CD14-positive monocyte (primary cell): Measurements from ENCODE around the gene ATXN1. TPM values are rescaled to one million over a fixed set of nuclear protein-coding genes. Genes with fewer than 3 reads are reported as not detected.

Experiments used
- DNase-seq, 3 donors: peaks; one replicate each; pipeline ENCODE4 v3.0.0-alpha.2; 2011 to 2022
- H2AFZ ChIP-seq: 2 replicates; pipeline ENCODE4 v1.6.0; 2012; ENCODE audit warnings: mild to moderate bottlenecking, low read depth, low read length, inconsistent platforms; ENCODE audit not compliant: insufficient read depth, poor library complexity, severe bottlenecking
- H3K27ac ChIP-seq, 2 donors: 1 replicate in 1 of 2; 2 replicates in 1 of 2; pipeline ENCODE4 v1.5.1; 2012 to 2013; ENCODE audit warnings: low read length in 2 of 2, control low read depth in 1 of 2, inconsistent platforms in 1 of 2, low read depth in 1 of 2, mild to moderate bottlenecking in 1 of 2
- H3K27me3 ChIP-seq, 2 donors: one replicate each; pipeline versions ENCODE4 v1.6.0 to v1.6.1; 2011 to 2013; ENCODE audit warnings: low read length in 2 of 2; ENCODE audit not compliant: control insufficient read depth in 2 of 2, insufficient read depth in 2 of 2
- H3K36me3 ChIP-seq, 2 donors: replicated peaks in 1 of 2; 1 replicate in 1 of 2; 2 replicates in 1 of 2; pipeline versions ENCODE4 v1.5.1 to v1.6.1; 2012 to 2013; ENCODE audit warnings: low read length in 2 of 2, control low read depth in 1 of 2, inconsistent platforms in 1 of 2, mild to moderate bottlenecking in 1 of 2; ENCODE audit not compliant: insufficient read depth in 2 of 2, control insufficient read depth in 1 of 2
- H3K4me1 ChIP-seq, 2 donors: 1 replicate in 1 of 2; 2 replicates in 1 of 2; pipeline versions ENCODE4 v1.5.1 to v1.6.1; 2012 to 2013; ENCODE audit warnings: low read length in 2 of 2, control low read depth in 1 of 2, inconsistent platforms in 1 of 2, mild to moderate bottlenecking in 1 of 2, moderate library complexity in 1 of 2; ENCODE audit not compliant: insufficient read depth in 2 of 2, control insufficient read depth in 1 of 2
- H3K4me2 ChIP-seq: replicated peaks from 2 replicates; pipeline ENCODE3; 2012; ENCODE audit warnings: low read length, moderate library complexity, mild to moderate bottlenecking; ENCODE audit not compliant: poor library complexity, severe bottlenecking; ENCODE audit errors: extremely low read depth
- H3K4me3 ChIP-seq, 3 experiments: fragments of 200-600 bp in 1 of 3; sonication (generic) in 1 of 3; replicated peaks in 1 of 3; 1 replicate in 2 of 3; 2 replicates in 1 of 3; pipeline ENCODE4 v1.5.1; 2011 to 2013; ENCODE audit warnings: low read length in 3 of 3, mild to moderate bottlenecking in 3 of 3, control low read depth in 2 of 3, low read depth in 2 of 3, inconsistent platforms in 1 of 3, moderate library complexity in 1 of 3
- H3K79me2 ChIP-seq: 2 replicates; pipeline ENCODE4 v1.6.0; 2012; ENCODE audit warnings: mild to moderate bottlenecking, control low read depth, inconsistent platforms, low read length, moderate library complexity; ENCODE audit not compliant: insufficient read depth
- H3K9ac ChIP-seq: 2 replicates; pipeline ENCODE4 v1.6.0; 2017; ENCODE audit warnings: low read length, mild to moderate bottlenecking; ENCODE audit not compliant: insufficient read depth, poor library complexity, severe bottlenecking
- H3K9me3 ChIP-seq, 2 donors: replicated peaks in 1 of 2; 1 replicate in 1 of 2; 2 replicates in 1 of 2; pipeline versions ENCODE4 v1.5.1 to v1.6.1; 2012 to 2013; ENCODE audit warnings: low read length in 2 of 2, control low read depth in 1 of 2; ENCODE audit not compliant: control insufficient read depth in 1 of 2, insufficient read depth in 1 of 2
- H4K20me1 ChIP-seq: 2 replicates; pipeline ENCODE4 v1.6.0; 2012; ENCODE audit warnings: mild to moderate bottlenecking, low read length, control low read depth, moderate library complexity; ENCODE audit not compliant: insufficient read depth
- H3K27ac Mint-ChIP-seq, 7 donors: one replicate each; pipeline ENCODE4 v1.8.0; 2020; ENCODE audit warnings: mild to moderate bottlenecking in 7 of 7, mixed read lengths in 7 of 7, moderate library complexity in 6 of 7, inconsistent platforms in 2 of 7
- H3K27me3 Mint-ChIP-seq, 3 donors: one replicate each; pipeline ENCODE4 v1.8.0; 2021 to 2022; ENCODE audit warnings: low read depth in 3 of 3, mild to moderate bottlenecking in 3 of 3, mixed read lengths in 3 of 3, moderate library complexity in 3 of 3, inconsistent platforms in 1 of 3
- H3K36me3 Mint-ChIP-seq, 2 donors: one replicate each; pipeline ENCODE4 v1.8.0; 2020; ENCODE audit warnings: mixed read lengths in 2 of 2, inconsistent platforms in 1 of 2, mild to moderate bottlenecking in 1 of 2
- H3K4me1 Mint-ChIP-seq: one replicate; pipeline ENCODE4 v1.8.0; 2020; ENCODE audit warnings: mild to moderate bottlenecking, mixed read lengths
- H3K4me3 Mint-ChIP-seq, 2 donors: one replicate each; pipeline ENCODE4 v1.8.0; 2020; ENCODE audit warnings: mild to moderate bottlenecking in 2 of 2, mixed read lengths in 2 of 2, moderate library complexity in 1 of 2
- H3K9me3 Mint-ChIP-seq, 7 donors: one replicate each; pipeline ENCODE4 v1.8.0; 2020 to 2022; ENCODE audit warnings: mixed read lengths in 7 of 7, mild to moderate bottlenecking in 6 of 7, moderate library complexity in 6 of 7, inconsistent platforms in 2 of 7
- CTCF ChIP-seq: fragments of 200-600 bp; IDR thresholded peaks from one replicate; pipeline ENCODE4 v1.8.0; 2022; ENCODE audit warnings: antibody characterized with exemption, mild to moderate bottlenecking
- WGBS: methylation state at CpG from one replicate; pipeline ENCODE4 v1.1.5; 2013; ENCODE audit warnings: missing lambda C conversion rate; ENCODE audit not compliant: insufficient coverage; 5-methylcytosine and 5-hydroxymethylcytosine counted together
- intact Hi-C, 2 donors: fragments of 100-400 bp; cut with micrococcal nuclease; formaldehyde crosslinking; loops; one replicate each; pipeline versions ENCODE4 v1.15.0 to v1.15.1; 2023
- polyA plus RNA-seq, 3 donors: library from polyadenylated mRNA; depleted of rRNA in 1 of 3; unstranded in 2 of 3; stranded (reverse) in 1 of 3; fragments of 300-500 nt in 2 of 3; fragments of >200 nt in 1 of 3; fragmentation: Illumina TruSeq in 2 of 3; gene quantifications; 1 replicate in 2 of 3; 2 replicates in 1 of 3; pipeline ENCODE4 v1.2.3, GENCODE V29; 2012 to 2021

ATXN1 gene
- polyA plus RNA-seq, 3 donors = 8.8 to 19.1 (median 10.9) TPM

- Histone ChIP-seq H2AFZ (no peak overlapping the region), H3K27me3 (no peaks in the 10 kb centered on the region), H3K4me2 (no peak overlapping the region), H3K9me3 (peaks cover 0 to 2% of the 10 kb centered on the region in 2 donors), H3K9ac (no peak overlapping the region), H3K36me3 (peaks cover 0 to 40% of the 10 kb centered on the region in 2 donors), H3K4me3 (no peak overlapping the region), H4K20me1 (peaks cover 37% of the 10 kb centered on the region), H3K27ac (no peak overlapping the region), H3K79me2 (peaks cover 3% of the 10 kb centered on the region), H3K4me1 (peaks cover 7 to 13% of the 10 kb centered on the region in 2 donors)
- Mint-ChIP-seq H3K27me3 (no peaks in the 10 kb centered on the region), H3K4me1 (peaks cover 28% of the 10 kb centered on the region), H3K36me3 (peaks cover 39% of the 10 kb centered on the region in 2 donors), H3K27ac (peak overlapping the region in 1 of 7 donors; percentile 2), H3K4me3 (no peak overlapping the region), H3K9me3 (peaks cover 0 to 12% (median 7%) of the 10 kb centered on the region in 7 donors)
- intact Hi-C loops = no loop called here
- no peak for DNase-seq
- WGBS = 100% methylated on average over 1 of the region's 5 CpGs
- no peak for TF ChIP-seq CTCF
Observed at GRCh38 chr6:16634855-16635254, 126.4 kb downstream of the ATXN1 start.

DNA sequence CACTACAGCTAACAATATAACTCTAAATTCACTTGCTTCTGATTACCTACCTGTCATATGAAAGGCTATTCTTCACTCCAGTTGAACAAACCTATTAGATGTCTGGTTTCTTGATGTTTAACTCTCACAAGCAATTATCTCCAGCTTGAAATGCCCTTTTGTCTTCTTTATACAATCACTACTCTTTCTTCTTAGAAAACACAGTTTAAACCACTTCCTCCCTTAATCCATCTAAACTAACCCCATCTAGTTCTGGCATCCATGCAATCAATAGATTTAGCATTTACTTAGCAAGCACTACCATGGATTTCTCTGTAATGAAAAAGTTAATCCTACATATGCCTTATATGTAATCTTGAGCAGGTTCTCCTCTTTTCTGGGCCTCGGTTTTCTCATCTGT lies 127.3 kb downstream of the ATXN1 start:
- WGBS = no CpG with 5 or more reads among the region's 1 CpG
- peaks cover 3% of the 10 kb centered on the region for H3K79me2 ChIP-seq
- peaks cover 0 to 31% of the 10 kb centered on the region in 2 donors for H3K36me3 ChIP-seq
- no peak for TF ChIP-seq CTCF
- Mint-ChIP-seq H3K9me3 (peaks cover 0 to 7% (median 2%) of the 10 kb centered on the region in 7 donors), H3K4me3 (no peak overlapping the region), H3K27ac (no peak overlapping the region), H3K4me1 (peaks cover 28% of the 10 kb centered on the region), H3K36me3 (peaks cover 34 to 36% of the 10 kb centered on the region in 2 donors), H3K27me3 (peaks cover 0 to 2% (median 1%) of the 10 kb centered on the region in 3 donors)
- H3K27ac ChIP-seq = no peak overlapping the region
- peaks cover 7 to 13% of the 10 kb centered on the region in 2 donors for H3K4me1 ChIP-seq
- no peak overlapping the region for H3K4me2 ChIP-seq
- H3K9me3 ChIP-seq = no peaks in the 10 kb centered on the region
- DNase-seq = no peak
- intact Hi-C loops = no loop called here
- H4K20me1 ChIP-seq = peaks cover 37% of the 10 kb centered on the region
- no peaks in the 10 kb centered on the region for H3K27me3 ChIP-seq
- no peak overlapping the region for H2AFZ ChIP-seq
- no peak overlapping the region for H3K9ac ChIP-seq
- H3K4me3 ChIP-seq = no peak overlapping the region
